Stimulated activated CD4-positive, alpha-beta T cell treated with anti-CD3 and anti-CD28 coated beads, Interleukin-2, amount 100 ng/mL, for 48 hours (primary cell): ENCODE measurements around the gene CD58.

ENCODE experiments used
- DNase-seq, 2 donors: peaks; one replicate each; pipeline ENCODE4 v3.0.0-alpha.2; 2020

The CD58 gene

GRCh38 chr1:116537898-116538297 lies 32.9 kb downstream of the CD58 start:
- DNase-seq: no peak

DNA sequence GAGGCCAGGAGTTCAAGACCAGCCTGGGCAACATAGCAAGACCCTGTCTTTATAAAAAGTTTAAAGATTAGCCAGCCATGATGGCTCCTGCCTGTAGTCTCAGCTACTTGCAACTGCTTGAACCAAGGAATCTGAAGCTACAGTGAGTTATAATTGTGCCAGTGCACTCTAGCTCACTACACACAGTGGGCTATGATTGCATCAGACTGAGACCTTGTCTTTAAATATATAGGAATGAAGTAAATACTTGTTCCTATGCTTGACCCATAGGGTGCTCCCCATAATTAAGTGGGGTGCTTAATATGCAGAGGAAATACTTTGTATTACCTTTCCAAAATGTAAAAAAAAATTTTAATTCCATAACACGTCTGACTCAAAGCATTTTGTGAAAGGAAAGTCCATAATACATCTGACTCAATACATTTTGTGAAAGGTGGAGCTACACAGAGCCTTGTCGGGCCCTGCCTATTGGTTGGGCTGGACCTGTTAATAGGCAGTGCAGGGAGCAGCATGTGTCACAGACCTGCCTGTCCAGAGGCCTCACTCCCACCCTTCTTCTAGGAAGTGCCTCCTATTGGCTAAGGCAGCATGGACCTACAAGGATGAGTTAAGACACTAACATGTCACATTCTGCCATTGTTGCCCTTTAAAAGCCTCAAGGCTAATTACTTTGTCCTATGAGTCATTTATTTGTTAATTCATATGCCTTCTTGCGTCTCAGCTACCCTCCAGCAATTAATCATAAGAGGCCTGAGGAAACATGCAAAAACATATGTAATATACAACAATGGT lies 33.6 kb downstream of the CD58 start:
- no peak for DNase-seq

DNA sequence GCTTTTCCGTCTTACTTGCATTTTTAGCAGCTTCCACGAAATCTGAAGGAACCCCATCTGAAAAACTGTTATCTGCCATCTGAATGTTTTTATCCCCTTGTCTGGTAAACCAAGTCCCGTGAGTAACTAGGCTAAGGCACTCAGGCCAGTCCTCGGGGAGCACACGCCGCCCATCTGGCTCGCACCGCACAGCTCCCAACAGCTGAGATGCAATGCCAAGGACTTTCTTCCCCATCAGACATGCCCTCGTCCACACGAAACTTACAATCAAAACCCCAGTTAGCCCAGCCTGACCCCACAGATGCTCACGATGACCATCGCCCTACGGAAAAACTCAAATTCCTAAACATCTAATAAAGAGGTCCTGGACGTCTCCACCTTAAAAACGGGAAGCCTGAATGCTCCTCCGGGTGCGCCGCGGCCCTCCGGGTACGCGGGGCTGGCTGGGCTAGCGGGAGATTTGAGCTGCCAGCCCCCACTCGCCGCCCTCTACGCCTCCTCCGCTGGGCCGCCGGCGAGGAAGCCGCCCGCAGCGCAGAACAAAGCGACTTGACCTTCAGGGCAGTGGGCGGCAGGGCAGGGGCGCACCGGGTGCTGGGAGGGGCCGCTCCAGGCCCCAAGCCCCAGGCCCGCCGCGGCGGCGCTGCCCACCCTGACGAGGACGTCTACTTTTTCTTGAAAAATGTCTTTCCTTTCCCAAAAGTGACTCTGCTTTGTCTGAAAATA lies 36.6 kb downstream of the CD58 start:
- DNase-seq: no peak

GRCh38 chr1:116533429-116533820 lies 37.4 kb downstream of the CD58 start:
- no peak for DNase-seq

DNA sequence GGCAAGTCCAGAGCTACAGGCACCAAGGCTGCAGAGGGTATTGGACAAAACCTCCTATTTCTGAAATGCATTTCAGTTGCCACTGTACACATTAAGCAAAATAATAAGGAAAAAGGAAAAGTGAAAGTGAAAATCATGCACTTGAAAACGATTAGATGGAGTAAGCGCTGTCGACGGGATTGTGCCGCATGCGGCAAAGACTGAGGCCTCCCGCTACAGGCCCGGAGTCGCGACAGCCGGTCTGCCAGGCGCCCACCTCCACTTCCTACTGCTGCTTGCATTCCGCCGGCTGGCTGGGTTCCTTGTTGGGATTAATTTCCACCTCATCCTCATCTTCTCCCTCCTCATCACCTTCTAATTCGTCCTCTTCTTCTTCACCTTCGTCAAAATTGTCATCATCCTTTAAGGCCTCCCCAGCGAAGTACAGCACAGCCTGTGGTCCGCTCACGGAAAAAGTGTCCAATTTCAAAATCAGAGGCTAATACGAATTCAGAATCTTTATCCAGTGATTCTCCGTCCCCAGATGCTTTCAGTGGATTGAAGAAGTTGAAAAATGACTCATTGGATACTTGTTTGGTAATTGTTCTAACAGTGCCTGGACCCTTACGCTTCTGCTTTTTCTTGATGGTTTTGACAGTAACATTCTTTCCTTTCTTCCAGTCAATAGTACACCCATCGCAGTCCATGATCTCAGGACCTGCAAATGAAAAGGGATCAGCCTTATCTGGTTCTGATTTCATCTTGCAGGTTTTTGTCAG lies 38.0 kb downstream of the CD58 start:
- DNase-seq: no peak

DNA sequence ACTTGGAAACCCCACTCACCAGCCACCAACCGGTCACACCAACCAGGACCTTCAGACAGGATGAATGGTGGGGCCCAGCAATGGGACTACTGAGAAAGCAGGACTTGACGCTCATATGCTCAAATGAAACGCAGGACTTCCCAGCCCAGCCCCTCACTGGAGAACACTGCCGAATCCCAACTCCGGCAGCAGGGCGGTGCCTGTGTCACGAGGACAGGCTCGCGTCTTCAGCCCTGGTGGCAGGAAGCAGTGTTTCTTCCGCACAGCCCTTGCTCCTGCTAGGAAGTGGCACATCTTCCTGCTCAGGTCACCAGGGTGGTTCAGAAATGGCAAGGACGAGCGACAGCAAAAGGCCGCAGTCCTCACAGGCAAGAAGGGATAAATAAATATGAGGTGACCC lies 38.9 kb downstream of the CD58 start:
- DNase-seq: no peak

DNA sequence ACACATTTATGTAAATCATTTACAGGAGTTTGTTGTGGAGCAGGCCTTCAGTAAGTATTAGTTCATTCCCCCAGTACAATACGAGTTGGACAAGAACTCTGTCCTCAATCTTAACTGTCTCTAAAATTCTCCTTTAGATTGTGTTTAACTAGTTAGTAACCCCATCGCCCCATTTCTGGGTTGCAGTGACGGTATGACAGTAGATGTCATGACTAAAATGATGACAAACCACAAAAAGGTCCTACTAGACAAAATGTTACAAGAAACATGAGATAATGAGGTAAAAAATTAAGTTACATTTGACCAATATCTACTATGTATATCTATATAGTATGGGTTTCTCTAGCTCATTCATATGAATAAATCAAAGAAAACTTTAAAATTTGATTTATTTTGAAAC lies 41.1 kb downstream of the CD58 start:
- DNase-seq: no peak

- no peak for DNase-seq
Observed at GRCh38 chr1:116529199-116529631, 41.6 kb downstream of the CD58 start.

DNA sequence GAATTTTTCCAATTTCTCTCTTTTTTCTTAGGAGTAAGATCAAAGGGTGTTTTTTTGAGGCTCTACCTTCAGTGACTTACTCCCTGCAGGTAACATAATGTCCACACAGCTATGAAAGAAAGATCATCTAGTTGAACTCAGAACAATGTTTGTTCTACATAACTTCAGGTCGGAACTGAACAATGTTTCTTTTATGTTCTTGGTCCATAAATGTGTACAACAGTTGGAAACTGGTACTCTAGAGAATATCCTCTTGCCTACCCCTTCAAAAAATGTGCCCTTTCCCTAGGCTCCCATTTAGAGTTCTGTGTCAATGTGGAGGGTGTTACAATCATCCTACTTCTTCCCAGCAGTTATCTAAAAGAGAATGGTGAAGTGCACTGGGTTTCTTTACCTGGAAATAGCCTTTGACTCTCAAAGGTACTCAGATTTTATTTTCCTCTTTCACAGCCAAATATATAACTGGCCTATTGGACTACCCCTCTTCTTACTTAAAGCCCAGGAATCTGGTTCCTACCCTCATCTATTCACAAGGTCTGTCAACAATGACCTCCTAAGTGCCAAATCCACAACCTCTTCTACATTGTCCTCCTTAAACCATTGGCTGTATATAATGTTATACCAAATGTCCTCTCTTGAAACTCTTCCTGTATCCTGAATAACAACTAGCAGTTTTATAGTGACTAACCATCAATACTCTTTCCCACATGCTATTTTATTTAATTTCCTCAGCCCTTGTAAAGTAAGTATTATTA lies 42.3 kb downstream of the CD58 start:
- DNase-seq: no peak

DNA sequence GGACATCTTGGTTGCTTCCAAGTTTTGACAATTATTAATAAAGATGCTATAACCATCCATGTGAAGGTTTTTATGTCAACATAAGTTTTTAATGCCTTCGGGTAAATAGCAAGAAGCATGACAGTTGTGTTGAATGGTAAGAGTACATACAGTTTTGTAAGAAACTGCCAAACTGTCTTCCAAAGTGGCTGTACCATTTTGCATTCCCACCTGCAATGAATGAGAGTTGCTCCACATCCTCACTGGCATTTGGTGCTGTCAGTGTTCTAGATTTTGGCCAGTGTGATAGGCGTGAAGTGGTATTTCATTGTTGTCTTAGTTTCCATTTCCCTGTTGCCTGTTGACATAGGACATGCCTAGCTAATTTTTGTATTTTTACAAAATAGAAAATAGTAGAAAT lies 45.4 kb downstream of the CD58 start:
- no peak for DNase-seq

GRCh38 chr1:116521186-116521585 lies 49.6 kb downstream of the CD58 start:
- no peak for DNase-seq

DNA sequence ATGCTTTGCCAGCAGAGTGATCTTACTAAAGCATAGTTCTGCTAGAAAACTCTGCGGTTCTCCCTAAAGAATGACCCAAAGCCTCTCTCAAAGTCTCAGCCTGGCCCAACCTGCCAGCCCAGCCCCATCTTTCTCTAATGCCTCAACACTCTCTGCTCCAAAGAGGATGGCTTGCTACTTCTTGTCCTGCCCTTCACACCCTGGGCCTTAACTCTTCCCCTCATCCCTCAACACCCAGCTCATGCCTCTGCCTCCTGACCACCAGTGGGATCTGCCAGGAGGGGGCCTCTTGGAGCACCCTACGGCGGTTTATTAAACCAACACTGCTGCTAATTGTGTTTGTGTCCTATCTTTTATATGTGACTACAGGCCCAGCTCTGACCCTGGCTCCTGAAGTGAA lies 52.4 kb downstream of the CD58 start:
- no peak for DNase-seq

- no peak for DNase-seq
Observed at GRCh38 chr1:116516631-116517030, 54.2 kb downstream of the CD58 start.

DNA sequence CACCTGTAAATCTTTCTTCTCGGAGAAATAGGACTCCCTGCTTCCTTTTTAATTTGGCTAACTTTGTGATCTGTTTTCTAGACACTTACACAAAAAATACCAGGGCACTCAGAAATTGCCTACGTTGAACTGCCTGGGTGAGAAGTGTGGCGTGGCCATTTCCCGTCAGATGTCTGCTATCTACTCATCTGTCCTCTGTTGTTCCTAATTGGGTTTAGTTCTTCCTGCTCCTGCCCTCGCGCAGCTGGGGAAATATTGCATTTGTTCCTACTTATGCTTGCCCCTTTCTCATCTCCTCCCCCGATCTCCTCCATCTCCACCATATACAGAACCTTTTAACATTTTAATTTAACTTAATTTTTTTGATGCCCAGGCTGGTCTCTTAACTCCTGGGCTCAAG lies 55.1 kb downstream of the CD58 start:
- no peak for DNase-seq

DNA sequence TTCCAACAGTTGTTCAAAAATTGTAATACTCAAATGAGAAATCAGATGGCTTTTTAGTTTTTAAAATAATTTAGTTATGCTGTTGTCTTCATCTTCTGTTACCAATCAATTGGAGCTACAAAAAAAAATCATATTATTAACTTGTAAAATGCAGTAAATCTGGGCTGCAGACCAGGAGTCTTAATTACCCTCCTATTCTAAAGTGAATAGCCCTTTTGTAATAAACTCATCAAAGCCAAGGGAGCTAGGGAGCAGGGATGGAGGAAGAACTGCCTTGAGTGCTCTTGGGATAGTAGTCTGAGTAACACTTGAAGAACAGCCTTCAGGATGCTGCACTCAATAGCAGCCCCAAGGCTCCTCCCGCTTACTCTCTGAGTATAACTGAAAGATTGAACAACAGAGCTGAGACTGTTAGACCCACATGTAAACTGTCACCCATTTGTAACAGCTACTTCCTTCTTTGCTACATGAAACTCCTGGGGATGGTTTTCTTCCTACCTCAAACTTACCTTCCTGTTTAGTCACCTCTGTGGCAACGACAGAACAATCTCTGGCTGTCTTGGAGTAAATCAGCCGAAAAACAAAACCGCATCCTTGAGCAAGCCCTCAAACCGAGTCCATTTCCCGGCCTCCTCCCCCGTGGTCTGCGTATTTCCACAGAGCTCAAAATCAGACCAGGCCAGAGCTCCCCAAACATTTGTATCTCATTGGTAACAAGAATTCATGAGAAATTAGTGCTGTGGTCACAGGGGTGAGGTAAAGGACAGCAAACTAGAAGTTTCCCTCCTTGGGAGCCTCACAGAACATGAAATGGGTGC lies 55.9 kb downstream of the CD58 start:
- DNase-seq: peak; percentile 43 to 45

GRCh38 chr1:116513956-116514355 lies 56.9 kb downstream of the CD58 start:
- DNase-seq: no peak

GRCh38 chr1:116511459-116512019 lies 59.3 kb downstream of the CD58 start:
- no peak for DNase-seq

DNA sequence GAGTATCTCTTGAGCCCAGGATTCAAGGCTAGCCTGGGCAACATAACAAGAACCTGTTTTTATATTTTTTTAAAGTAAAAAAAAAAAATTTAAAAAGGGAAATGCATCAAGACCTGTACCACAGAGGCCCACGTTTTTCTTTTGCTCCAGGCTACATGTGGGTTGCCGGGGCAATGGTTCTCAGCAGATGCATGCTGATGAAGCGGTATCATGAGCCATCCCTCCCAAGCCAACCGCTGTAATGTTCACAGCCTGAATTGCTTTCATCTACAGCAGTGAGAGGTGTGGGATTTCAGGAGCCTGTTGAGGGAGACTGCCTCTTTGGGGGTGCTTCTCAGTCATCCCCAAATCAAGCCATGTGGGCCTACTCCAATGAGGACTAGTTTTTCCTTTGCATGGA lies 60.5 kb downstream of the CD58 start:
- no peak for DNase-seq

DNA sequence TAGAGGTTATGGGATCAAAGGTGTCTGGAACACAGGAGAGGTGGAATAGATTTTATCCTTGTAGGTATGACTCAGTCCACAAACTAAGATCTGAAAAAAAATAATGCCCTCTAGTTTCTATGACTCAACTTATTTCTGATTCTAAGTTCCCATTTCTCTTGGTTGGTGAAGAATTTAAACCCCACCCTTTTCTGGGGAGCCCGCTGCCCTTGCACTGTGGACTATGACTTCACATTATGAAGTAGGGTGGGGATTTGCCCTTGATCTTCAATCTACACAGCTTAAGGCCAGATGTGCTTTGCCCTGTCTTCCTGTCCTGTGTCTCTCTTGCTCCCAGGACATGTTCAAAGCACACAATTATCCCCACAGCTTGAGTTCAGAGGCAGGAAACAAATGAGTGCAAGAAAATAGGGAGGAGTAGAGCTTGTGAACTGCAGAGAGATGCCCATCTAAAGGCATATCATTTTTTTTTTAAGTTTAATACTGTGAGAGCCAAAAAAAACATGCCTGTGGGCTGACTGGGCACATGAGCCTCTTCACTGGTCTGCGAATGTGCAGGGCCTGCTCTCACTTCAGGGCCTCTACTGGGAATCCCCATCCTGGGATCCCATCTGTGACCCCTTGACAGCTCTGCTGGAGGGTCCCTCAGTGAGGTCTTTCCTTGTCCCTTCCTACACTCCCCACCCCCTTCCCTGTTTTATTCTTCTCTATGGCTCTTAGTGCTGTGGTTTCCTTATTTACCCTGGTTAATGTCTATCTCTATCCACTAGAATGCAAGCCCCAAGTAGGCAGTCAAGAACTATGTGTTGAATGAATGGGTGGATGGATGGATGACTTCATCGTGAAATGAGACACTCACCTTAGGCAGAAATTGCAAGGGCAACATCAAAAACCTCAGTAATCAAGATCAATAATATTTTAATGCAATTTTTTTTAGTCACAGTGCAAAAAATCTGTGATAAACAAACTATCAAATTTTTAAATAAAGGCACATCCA lies 61.5 kb downstream of the CD58 start:
- DNase-seq: peak in 1 of 2 donors; percentile 24
